ENCODE data around the gene CA9.

The CA9 gene

GRCh38 chr9:35717132-35717870 is 43.6 kb downstream of the CA9 start:
- DNase-seq = no peak

- no peak for DNase-seq
These were observed 45.2 kb downstream of the CA9 start for GRCh38 chr9:35718721-35719511.

- no peak for DNase-seq
These were observed 45.8 kb downstream of the CA9 start for GRCh38 chr9:35719546-35719945.

GRCh38 chr9:35723426-35723825 is 49.7 kb downstream of the CA9 start:
- DNase-seq = no peak

- no peak for DNase-seq
These were observed 50.2 kb downstream of the CA9 start for GRCh38 chr9:35723908-35724307.

- DNase-seq = no peak
These were observed 51.6 kb downstream of the CA9 start for GRCh38 chr9:35725362-35725761.

- no peak for DNase-seq
These were observed 53.2 kb downstream of the CA9 start for GRCh38 chr9:35726931-35727330.

- no peak for DNase-seq
These were observed 53.9 kb downstream of the CA9 start for GRCh38 chr9:35727676-35728040.

GRCh38 chr9:35728041-35728971 is 54.6 kb downstream of the CA9 start:
- no peak for DNase-seq

- DNase-seq = no peak
These were observed 55.4 kb downstream of the CA9 start for GRCh38 chr9:35729101-35729500.

- DNase-seq = peak; percentile 15
These were observed 56.2 kb downstream of the CA9 start for GRCh38 chr9:35729700-35730485.

GRCh38 chr9:35730486-35730854 is 56.7 kb downstream of the CA9 start:
- no peak for DNase-seq

All from COR-L47 (cell line).